HG03565 (cell line): ENCODE measurements around the gene HVCN1.
"Not testable (repeated sequence)": the region's sequence is repeated elsewhere in the genome, so short reads cannot be mapped to it uniquely, and the experiment has no call there.

Experiments used
- ATAC-seq: cut with Tn5 transposase; IDR thresholded peaks from one replicate; pipeline ENCODE4 v1.9.1; 2021; ENCODE audit warnings: mild to moderate bottlenecking, moderate library complexity; ENCODE audit not compliant: unreplicated experiment

HVCN1 gene

GRCh38 chr12:110688446-110689280 is at the start of gene HVCN1:
TSS of gene HVCN1 (minus strand) at chr12:110689115. CDS start at chr12:110683245, 5,870 bp downstream.
- ATAC-seq = no peak

GRCh38 chr12:110737532-110737931 is 48.6 kb upstream of the HVCN1 start:
- no peak for ATAC-seq

GRCh38 chr12:110737016-110737415 is 48.1 kb upstream of the HVCN1 start:
- ATAC-seq = not testable (repeated sequence)

- ATAC-seq = no peak
These were observed 45.0 kb upstream of the HVCN1 start for GRCh38 chr12:110733900-110734299.

- no peak for ATAC-seq
These were observed 44.3 kb upstream of the HVCN1 start for GRCh38 chr12:110733089-110733715.

GRCh38 chr12:110732572-110732971 is 43.7 kb upstream of the HVCN1 start:
- no peak for ATAC-seq

- ATAC-seq = no peak
These were observed 42.6 kb upstream of the HVCN1 start for GRCh38 chr12:110731479-110731878.

GRCh38 chr12:110728628-110729027 is 39.7 kb upstream of the HVCN1 start:
- ATAC-seq = no peak

GRCh38 chr12:110726708-110727369 is 37.9 kb upstream of the HVCN1 start:
- ATAC-seq = no peak

- ATAC-seq = no peak
These were observed 37.1 kb upstream of the HVCN1 start for GRCh38 chr12:110726028-110726427.

- no peak for ATAC-seq
These were observed 36.4 kb upstream of the HVCN1 start for GRCh38 chr12:110725267-110725666.

- ATAC-seq = not testable (repeated sequence)
These were observed 34.0 kb upstream of the HVCN1 start for GRCh38 chr12:110722892-110723291.

- ATAC-seq = no peak
These were observed 32.7 kb upstream of the HVCN1 start for GRCh38 chr12:110721570-110721969.

GRCh38 chr12:110720516-110720915 is 31.6 kb upstream of the HVCN1 start:
- ATAC-seq = no peak

GRCh38 chr12:110718222-110718908 is 29.4 kb upstream of the HVCN1 start:
- peak; percentile 41 for ATAC-seq

GRCh38 chr12:110717037-110717436 is 28.1 kb upstream of the HVCN1 start:
- ATAC-seq = no peak

- no peak for ATAC-seq
These were observed 20.0 kb upstream of the HVCN1 start for GRCh38 chr12:110708917-110709316.

GRCh38 chr12:110705309-110705708 is 16.4 kb upstream of the HVCN1 start:
- ATAC-seq = no peak

GRCh38 chr12:110704750-110705149 is 15.8 kb upstream of the HVCN1 start:
- no peak for ATAC-seq

- no peak for ATAC-seq
These were observed 15.3 kb upstream of the HVCN1 start for GRCh38 chr12:110704231-110704630.

GRCh38 chr12:110702081-110702480 is 13.2 kb upstream of the HVCN1 start:
- ATAC-seq = no peak
